Activated CD4-positive, alpha-beta T cell treated with anti-CD3 and anti-CD28 coated beads for 36 hours (primary cell): ENCODE results near the gene GDF11. TPM values are rescaled to one million over a fixed set of nuclear protein-coding genes. Genes with fewer than 3 reads are reported as not detected.

Source experiments
- ATAC-seq: fragments of 200-7000 bp; cut with Tn5 transposase; one replicate; pipeline ENCODE4 v1.10.0; 2021; ENCODE audit warnings: mild to moderate bottlenecking, moderate library complexity
- CTCF ChIA-PET: fragments of 350-600 bp; sonication (Branson Sonifier 250); formaldehyde crosslinking; loops from one replicate; lab custom pipeline; 2021; ENCODE audit warnings: antibody characterized with exemption; lab: Charles Lee
- POLR2A ChIA-PET: fragments of 350-600 bp; sonication (Branson Sonifier 250); formaldehyde crosslinking; loops from one replicate; lab custom pipeline; 2021; ENCODE audit warnings: antibody characterized with exemption, inconsistent platforms; lab: Charles Lee
- DNase-seq: peaks from one replicate; pipeline ENCODE4 v3.0.0-alpha.2; 2020
- H3K27ac Mint-ChIP-seq: one replicate; pipeline ENCODE4 v1.8.0; 2021; ENCODE audit warnings: mixed read lengths
- H3K27me3 Mint-ChIP-seq: one replicate; pipeline ENCODE4 v1.8.0; 2021; ENCODE audit warnings: mixed read lengths
- H3K36me3 Mint-ChIP-seq: one replicate; pipeline ENCODE4 v1.8.0; 2021; ENCODE audit warnings: low read depth, mixed read lengths
- H3K4me1 Mint-ChIP-seq: one replicate; pipeline ENCODE4 v1.8.0; 2021; ENCODE audit warnings: mixed read lengths
- H3K4me3 Mint-ChIP-seq: one replicate; pipeline ENCODE4 v1.8.0; 2021; ENCODE audit warnings: mild to moderate bottlenecking, moderate library complexity, mixed read lengths
- H3K9me3 Mint-ChIP-seq: one replicate; pipeline ENCODE4 v1.8.0; 2021; ENCODE audit warnings: low read depth, mixed read lengths
- intact Hi-C, 2 experiments: fragments of 100-400 bp; cut with DNase I in 1 of 2; cut with micrococcal nuclease in 1 of 2; formaldehyde crosslinking; loops; one replicate each; pipeline versions ENCODE4 v1.14.2 to v1.15.1; 2022 to 2024; cut with DNase I, micrococcal nuclease
- total RNA-seq, 2 experiments: library from RNA; stranded (reverse); gene quantifications; one replicate each; pipeline ENCODE4 v1.2.3, GENCODE V29; 2021

GDF11 gene
- total RNA-seq, 2 experiments from 2014 or later = 7.5 to 9.5 TPM

DNA sequence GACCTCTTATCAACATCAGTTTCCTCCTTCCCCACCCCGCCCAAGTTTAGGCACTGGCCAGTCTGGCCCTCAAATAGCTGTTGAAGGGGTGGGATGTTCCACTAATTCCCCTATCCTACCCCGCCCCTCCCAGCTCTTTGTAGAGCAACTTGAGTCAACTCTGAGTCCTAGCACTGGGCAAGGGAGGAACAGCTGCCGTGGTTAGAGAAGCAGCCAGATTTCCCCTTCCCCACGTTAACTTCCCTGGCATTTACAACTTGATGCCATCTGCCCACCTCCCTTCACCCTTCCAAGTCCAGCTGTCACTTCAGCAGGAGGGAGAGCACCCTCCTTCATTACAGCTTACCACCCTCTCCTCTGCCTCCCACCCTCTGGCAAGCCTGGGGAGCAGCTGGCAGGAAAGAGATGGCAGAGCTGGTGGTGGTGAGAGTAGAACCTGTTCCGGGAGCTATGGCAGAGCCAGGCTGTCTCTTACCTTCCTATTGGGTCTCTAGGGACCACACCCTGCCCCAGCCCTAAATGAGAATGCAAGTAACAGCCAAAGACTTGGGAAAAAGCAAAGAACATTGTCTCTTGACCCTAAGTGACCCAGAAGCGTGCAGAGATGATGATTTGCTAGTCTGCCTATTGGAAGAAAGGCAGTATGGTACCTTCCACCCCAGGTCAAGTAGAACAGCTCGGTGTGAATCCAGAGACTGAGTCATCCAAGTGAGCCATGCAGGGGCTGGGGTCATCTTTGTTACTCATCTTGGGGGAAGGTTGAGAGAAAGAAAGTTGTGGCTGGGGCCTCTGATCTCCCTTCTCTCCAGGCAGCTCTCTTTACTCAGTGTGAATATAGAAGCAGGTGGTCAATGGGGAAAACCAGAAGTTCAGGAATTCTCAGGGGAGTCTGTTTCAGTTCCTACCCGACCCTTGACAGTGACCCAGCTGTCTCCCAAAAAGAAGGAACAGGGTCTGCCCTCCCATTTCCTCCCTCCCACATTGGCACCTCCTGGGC lies 25.6 kb upstream of the GDF11 start:
- ATAC-seq = peak; percentile 55
- H3K9me3 Mint-ChIP-seq = no peaks in the 10 kb centered on the region

DNA sequence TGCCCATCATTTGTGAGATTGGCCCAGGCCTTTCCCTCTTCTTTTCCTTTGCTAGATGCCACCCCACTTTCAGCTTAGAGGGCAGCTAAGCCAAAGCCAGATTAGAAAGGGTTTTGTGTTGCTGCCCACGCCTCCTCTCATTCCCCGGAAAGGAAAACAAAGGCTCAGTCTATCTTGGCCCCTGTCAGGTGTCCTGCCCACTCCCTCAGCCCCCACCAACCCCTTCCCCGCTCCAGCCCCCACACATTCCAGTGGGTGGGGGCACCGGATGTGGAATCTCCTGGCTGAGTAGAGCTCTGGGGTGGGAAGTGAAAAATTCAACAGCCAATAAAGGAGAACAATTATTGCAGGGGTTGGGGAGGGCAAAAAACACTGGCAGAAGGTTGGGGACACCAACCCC lies 24.9 kb upstream of the GDF11 start:
- CTCF ChIA-PET = interaction anchor here (0.6 to 6.6 kb wide), 9 partner anchors 9 to 311 kb away, joined by 3 to 67 read pairs (median 3); partner anchors contain the start of gene CD63
- Mint-ChIP-seq H3K36me3 (peaks cover 4% of the 10 kb centered on the region), H3K9me3 (no peaks in the 10 kb centered on the region), H3K4me1 (peaks cover 30% of the 10 kb centered on the region), H3K27me3 (peaks cover 2% of the 10 kb centered on the region), H3K27ac (peak overlapping the region; percentile 89), H3K4me3 (peak overlapping the region; percentile 86)
- intact Hi-C loops = loop anchor here (5.0 to 10.0 kb wide), 2 partner anchors 61 to 733 kb away; partner anchors contain the start of gene TESPA1 (in 1 of the 2)
- POLR2A ChIA-PET = interaction anchor here (0.7 to 1.0 kb wide), 2 partner anchors 22 to 386 kb away, joined by 3 to 4 read pairs; partner anchors contain the start of gene PA2G4
- DNase-seq = no peak
- no peak for ATAC-seq

More for the DNA sequence above, 25.6 kb upstream of the GDF11 start:
- Mint-ChIP-seq H3K36me3 (peaks cover 4% of the 10 kb centered on the region), H3K27ac (peak overlapping the region; percentile 89), H3K4me3 (peak overlapping the region; percentile 86), H3K27me3 (peaks cover 2% of the 10 kb centered on the region), H3K4me1 (peaks cover 30% of the 10 kb centered on the region)
- ChIA-PET POLR2A (interaction anchor here (0.7 to 1.0 kb wide), 2 partner anchors 22 to 387 kb away, joined by 3 to 4 read pairs; partner anchors contain the start of gene PA2G4), CTCF (interaction anchor here (0.6 to 6.6 kb wide), 12 partner anchors 10 to 312 kb away, joined by 3 to 67 read pairs (median 4); partner anchors contain the start of genes CD63 and ITGA7)
- intact Hi-C loops = loop anchor here (2.0 to 10.0 kb wide), 3 partner anchors 60 to 733 kb away; partner anchors contain the start of gene TESPA1 (in 1 of the 2)
- DNase-seq = peak; percentile 62

DNA sequence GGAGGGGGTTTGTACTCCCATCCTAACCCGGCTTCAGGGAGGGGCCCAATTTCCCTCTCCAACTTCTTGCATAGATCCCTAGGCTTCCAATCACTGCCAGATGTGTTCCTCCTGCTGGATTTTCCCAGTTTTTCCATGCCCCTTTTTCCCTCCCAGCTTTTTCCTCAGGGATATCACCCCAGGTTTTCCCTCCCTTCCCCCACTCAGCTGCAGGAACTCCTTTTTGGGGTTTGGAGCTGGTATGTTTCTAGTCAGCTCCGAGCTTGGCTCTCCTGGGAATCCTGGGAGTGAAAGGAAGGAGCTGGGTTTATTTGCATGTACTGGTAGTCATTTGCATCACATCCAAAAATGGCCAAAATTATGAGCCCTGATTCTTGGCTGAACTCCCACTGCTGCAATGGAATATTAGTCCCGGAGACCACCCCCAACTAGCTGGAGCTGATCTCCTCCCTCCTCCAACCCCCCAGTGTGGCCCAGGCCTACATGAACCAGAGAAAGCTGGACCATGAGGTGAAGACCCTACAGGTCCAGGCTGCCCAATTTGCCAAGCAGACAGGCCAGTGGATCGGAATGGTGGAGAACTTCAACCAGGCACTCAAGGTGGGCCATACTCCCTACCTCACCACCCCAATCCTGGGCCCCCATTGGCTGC lies 24.2 kb upstream of the GDF11 start:
- Mint-ChIP-seq H3K27me3 (peaks cover 2% of the 10 kb centered on the region), H3K27ac (no peak overlapping the region), H3K9me3 (no peaks in the 10 kb centered on the region), H3K36me3 (peaks cover 4% of the 10 kb centered on the region), H3K4me3 (no peak overlapping the region), H3K4me1 (peaks cover 30% of the 10 kb centered on the region)
- POLR2A ChIA-PET = interaction anchor here (0.7 kb wide), 1 partner anchor 111 kb away, joined by 3 read pairs; no protein-coding TSS in a partner anchor
- CTCF ChIA-PET = interaction anchor here (0.6 to 6.6 kb wide), 6 partner anchors 11 to 551 kb away, joined by 3 to 67 read pairs (median 3); partner anchors contain the start of gene CD63
- intact Hi-C loops = loop anchor here (5.0 to 10.0 kb wide), 2 partner anchors 61 to 734 kb away; partner anchors contain the start of gene TESPA1 (in 1 of the 2)
- no peak for DNase-seq
- ATAC-seq = no peak

DNA sequence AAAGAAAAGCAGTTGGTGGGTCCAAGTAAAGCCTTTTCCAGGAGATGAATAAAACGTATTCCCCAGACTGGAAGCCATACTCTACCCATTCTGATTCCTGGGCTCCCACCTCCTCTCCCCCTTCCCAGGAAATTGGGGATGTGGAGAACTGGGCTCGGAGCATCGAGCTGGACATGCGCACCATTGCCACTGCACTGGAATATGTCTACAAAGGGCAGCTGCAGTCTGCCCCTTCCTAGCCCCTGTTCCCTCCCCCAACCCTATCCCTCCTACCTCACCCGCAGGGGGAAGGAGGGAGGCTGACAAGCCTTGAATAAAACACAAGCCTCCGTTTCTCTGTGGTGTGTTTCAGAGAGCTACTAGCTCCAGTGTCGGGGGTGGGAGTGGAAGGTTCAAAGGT lies 23.6 kb upstream of the GDF11 start:
- Mint-ChIP-seq H3K36me3 (peaks cover 4% of the 10 kb centered on the region), H3K4me3 (no peak overlapping the region), H3K27ac (peak overlapping the region; percentile 13), H3K4me1 (peaks cover 30% of the 10 kb centered on the region), H3K9me3 (no peaks in the 10 kb centered on the region), H3K27me3 (peaks cover 2% of the 10 kb centered on the region)
- ChIA-PET POLR2A (interaction anchor here (0.7 kb wide), 1 partner anchor 111 kb away, joined by 3 read pairs; no protein-coding TSS in a partner anchor), CTCF (interaction anchor here (0.6 to 6.6 kb wide), 5 partner anchors 10 to 552 kb away, joined by 3 to 67 read pairs (median 3); partner anchors contain the start of gene CD63)
- DNase-seq = no peak
- ATAC-seq = no peak
- intact Hi-C loops = loop anchor here (5.0 to 10.0 kb wide), 2 partner anchors 62 to 735 kb away; partner anchors contain the start of gene TESPA1 (in 1 of the 2)

DNA sequence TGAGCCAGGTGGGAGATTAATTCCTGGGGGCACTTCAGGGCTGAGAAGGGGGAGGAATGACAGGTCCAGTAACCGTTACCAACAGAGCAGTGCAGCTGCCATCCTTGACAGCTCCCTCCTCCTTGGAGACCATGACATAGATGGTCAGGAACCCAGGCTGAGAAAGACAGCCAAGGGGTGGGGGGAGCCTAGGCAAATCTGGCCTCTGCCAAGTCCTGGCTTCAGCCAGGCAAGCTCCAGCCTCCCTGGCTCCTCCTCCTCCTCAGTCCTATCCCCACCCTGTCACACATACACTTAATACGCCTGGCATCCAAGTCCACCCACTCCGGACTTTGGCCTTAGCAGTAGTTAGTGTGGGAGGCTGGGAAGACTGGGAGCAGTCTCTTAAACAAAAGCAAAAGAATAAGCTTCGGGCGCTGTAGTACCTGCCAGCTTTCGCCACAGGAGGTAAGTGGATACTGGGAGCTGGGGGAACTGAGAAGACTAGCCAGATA lies 22.8 kb upstream of the GDF11 start, which contains the start of gene RDH5:
Gene RDH5, plus strand, starts transcription at position 323 of the 494 bp plus-strand sequence. CDS start 792 bp downstream, outside the sequence.
- CTCF ChIA-PET = interaction anchor here (0.6 to 6.6 kb wide), 6 partner anchors 10 to 1963 kb away, joined by 3 to 67 read pairs (median 3); partner anchors contain the start of gene CD63
- intact Hi-C loops = no loop called here
- DNase-seq (no peak), ATAC-seq (no peak)
- peaks cover 33% of the 10 kb centered on the region for H3K4me1 Mint-ChIP-seq
- H3K27ac Mint-ChIP-seq = peak within 1 kb of the TSS; percentile 13
- H3K27me3 Mint-ChIP-seq = peaks cover 2% of the 10 kb centered on the region
- no peaks in the 10 kb centered on the region for H3K9me3 Mint-ChIP-seq
- POLR2A ChIA-PET = no interaction called here
- no peak within 1 kb of the TSS for H3K4me3 Mint-ChIP-seq
- peaks cover 7% of the 10 kb centered on the region for H3K36me3 Mint-ChIP-seq

DNA sequence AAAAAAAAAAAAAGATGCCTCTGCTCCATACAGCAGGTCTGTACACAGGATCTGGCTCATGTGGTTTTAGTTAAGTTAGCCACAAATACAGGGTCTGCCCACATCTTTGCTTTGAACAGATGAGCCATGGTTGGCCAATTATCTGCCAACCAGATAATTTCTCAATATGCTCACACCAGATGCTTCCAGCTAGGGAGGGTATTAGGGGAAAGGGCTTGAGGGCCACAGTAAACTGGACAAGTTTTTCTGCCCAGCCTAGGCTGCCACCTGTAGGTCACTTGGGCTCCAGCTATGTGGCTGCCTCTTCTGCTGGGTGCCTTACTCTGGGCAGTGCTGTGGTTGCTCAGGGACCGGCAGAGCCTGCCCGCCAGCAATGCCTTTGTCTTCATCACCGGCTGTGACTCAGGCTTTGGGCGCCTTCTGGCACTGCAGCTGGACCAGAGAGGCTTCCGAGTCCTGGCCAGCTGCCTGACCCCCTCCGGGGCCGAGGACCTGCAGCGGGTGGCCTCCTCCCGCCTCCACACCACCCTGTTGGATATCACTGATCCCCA lies 22.0 kb upstream of the GDF11 start:
- no peaks in the 10 kb centered on the region for H3K9me3 Mint-ChIP-seq
- H3K4me1 Mint-ChIP-seq = peaks cover 27% of the 10 kb centered on the region
- H3K27me3 Mint-ChIP-seq = no peaks in the 10 kb centered on the region
- DNase-seq (no peak), ATAC-seq (no peak)
- H3K36me3 Mint-ChIP-seq = peaks cover 7% of the 10 kb centered on the region
- ChIA-PET CTCF (interaction anchor here (6.6 kb wide), 1 partner anchor 17 kb away, joined by 67 read pairs; no protein-coding TSS in a partner anchor), POLR2A (interaction anchor here (0.6 kb wide), 1 partner anchor 97 kb away, joined by 3 read pairs; the partner anchor contains the start of genes ORMDL2 and SARNP)
- no peak overlapping the region for H3K4me3 Mint-ChIP-seq
- intact Hi-C loops = no loop called here
- H3K27ac Mint-ChIP-seq = no peak overlapping the region

DNA sequence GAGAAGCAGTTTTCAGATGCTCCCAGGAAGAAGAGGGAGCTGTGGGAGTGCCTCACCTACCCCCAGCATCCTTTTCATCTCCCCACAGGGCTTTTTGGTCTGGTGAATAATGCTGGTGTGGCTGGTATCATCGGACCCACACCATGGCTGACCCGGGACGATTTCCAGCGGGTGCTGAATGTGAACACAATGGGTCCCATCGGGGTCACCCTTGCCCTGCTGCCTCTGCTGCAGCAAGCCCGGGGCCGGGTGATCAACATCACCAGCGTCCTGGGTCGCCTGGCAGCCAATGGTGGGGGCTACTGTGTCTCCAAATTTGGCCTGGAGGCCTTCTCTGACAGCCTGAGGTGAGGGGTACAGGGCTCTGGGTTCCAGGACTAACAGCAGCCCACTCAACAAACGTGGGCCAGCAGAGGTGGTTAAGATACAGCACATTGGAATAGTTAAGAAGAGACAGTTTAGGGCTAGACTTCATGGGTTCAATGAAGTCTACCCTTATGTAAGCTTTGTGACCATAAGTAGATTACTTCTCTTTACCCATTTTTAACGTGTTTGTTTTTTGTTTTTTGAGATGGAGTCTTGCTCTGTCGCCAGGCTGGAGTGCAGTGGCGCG lies 21.2 kb upstream of the GDF11 start:
- Mint-ChIP-seq H3K36me3 (peaks cover 10% of the 10 kb centered on the region), H3K9me3 (no peaks in the 10 kb centered on the region), H3K4me1 (peaks cover 31% of the 10 kb centered on the region), H3K27me3 (no peaks in the 10 kb centered on the region), H3K27ac (no peak overlapping the region), H3K4me3 (no peak overlapping the region)
- ATAC-seq (no peak), DNase-seq (no peak)
- intact Hi-C loops = no loop called here
- ChIA-PET POLR2A (no interaction called here), CTCF (interaction anchor here (0.6 to 6.6 kb wide), 6 partner anchors 10 to 492 kb away, joined by 3 to 67 read pairs (median 5); no protein-coding TSS in a partner anchor)

DNA sequence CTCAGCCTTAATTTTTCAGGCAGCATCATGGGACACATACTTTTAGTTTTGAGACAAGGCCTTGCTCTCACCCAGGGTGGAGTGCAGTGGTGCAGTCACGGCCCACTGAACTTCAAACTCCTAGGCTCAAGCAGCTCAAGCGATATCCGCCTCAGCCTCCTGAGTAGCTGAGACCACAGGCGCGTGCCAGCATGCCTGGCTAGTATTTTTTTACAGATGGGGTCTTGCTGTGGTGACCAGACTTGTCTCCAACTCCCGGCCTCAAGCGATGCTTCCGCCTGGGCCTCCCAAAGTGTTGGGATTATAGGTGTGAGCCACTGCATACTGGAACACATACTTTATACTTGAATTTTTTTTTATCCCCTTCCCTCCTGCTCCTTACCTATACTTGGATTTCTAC lies 20.0 kb upstream of the GDF11 start:
- ChIA-PET POLR2A (interaction anchor here (0.6 kb wide), 1 partner anchor 252 kb away, joined by 3 read pairs; no protein-coding TSS in a partner anchor), CTCF (interaction anchor here (0.6 to 2.3 kb wide), 7 partner anchors 11 to 203 kb away, joined by 3 to 19 read pairs (median 4); no protein-coding TSS in a partner anchor)
- intact Hi-C loops = no loop called here
- Mint-ChIP-seq H3K36me3 (peaks cover 11% of the 10 kb centered on the region), H3K4me1 (peaks cover 32% of the 10 kb centered on the region), H3K9me3 (no peaks in the 10 kb centered on the region), H3K27me3 (no peaks in the 10 kb centered on the region), H3K27ac (no peak overlapping the region), H3K4me3 (no peak overlapping the region)
- DNase-seq (no peak), ATAC-seq (no peak)

DNA sequence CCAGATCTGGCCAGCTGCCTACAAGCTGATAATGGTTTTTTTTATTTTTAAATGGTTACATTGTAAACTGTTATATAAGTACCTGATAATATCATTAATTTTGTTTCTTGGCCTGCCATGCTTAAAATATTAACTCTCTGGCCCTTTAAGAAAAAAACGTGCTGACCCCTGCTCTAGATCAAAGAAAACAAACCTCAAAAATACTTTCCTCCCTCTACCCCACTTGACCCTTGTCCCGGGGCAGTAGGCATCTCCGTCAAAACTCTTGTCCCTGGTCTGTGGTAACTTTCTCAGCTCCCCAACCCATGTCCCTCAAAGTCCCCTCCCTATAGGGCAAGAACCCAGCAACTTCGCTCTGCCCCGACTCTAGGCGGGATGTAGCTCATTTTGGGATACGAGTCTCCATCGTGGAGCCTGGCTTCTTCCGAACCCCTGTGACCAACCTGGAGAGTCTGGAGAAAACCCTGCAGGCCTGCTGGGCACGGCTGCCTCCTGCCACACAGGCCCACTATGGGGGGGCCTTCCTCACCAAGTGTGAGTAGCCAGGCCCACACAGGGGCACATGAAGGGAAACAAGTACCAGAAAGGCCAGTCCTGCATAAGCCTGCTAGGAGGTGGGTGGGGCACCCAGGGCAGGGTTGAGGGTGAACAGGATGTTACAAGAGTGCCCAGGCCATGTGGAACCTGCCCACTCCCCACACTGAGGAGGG lies 19.3 kb upstream of the GDF11 start:
- Mint-ChIP-seq H3K4me1 (peaks cover 25% of the 10 kb centered on the region), H3K36me3 (peaks cover 9% of the 10 kb centered on the region), H3K4me3 (no peak overlapping the region), H3K27ac (no peak overlapping the region), H3K27me3 (no peaks in the 10 kb centered on the region), H3K9me3 (no peaks in the 10 kb centered on the region)
- ChIA-PET POLR2A (no interaction called here), CTCF (interaction anchor here (0.6 to 2.3 kb wide), 6 partner anchors 13 to 203 kb away, joined by 3 to 19 read pairs (median 4); no protein-coding TSS in a partner anchor)
- intact Hi-C loops = loop anchor here in 1 of 2 experiments (1.0 kb wide), 1 partner anchor 14 kb away; no protein-coding TSS in a partner anchor
- ATAC-seq (no peak), DNase-seq (no peak)
